Measurements from ENCODE around the gene FAT1. TPM values are rescaled to one million over a fixed set of nuclear protein-coding genes. Genes with fewer than 3 reads are reported as not detected.
A peak's percentile ranks its signal among the peaks of the same experiment; 100 is the strongest.

The FAT1 gene
- total and polyA plus RNA-seq, 9 of the 15 experiments (the other 6 are each of a cell fraction or from before 2014, with no cell fraction given) = 6.0 to 38.4 (median 21.4) TPM

DNA sequence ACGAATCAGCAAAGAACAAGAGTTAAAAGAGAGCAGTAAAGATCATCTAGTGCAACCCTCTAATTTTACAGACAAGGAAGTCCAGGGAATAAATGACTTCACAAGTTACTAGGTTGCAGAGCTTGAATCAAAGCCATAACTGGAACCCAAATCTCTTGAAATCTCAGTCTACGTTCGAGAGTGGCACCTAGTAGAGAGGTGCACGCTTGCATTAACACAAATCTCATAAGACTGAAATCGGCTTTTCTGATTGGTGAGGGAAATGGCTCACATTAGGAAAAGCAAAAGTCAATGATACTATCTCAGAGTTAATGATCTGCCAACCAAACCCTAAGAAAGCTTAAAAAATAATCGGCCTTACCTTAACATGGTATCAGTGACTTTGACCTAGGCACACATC is 43.0 kb downstream of the FAT1 start:
- Histone ChIP-seq H4K20me1 (replicated peaks; ENCODE audit: control insufficient read depth, insufficient read depth, low read length) (no peaks in the 10 kb centered on the region), H3K9ac (ENCODE audit: insufficient read depth in 1 of 2, low read depth in 2 of 2, low read length in 2 of 2) (no peak overlapping the region), H3K79me2 (ENCODE audit: control insufficient read depth, insufficient read depth, low read length) (no peaks in the 10 kb centered on the region), H3K27me3 (ENCODE audit: control insufficient read depth in 2 of 2, insufficient read depth in 2 of 2, low read length in 2 of 2) (0 out of 5 replicates have a peak, but pooled peaks cover 0 to 3% of the 10 kb centered on the region in 2 experiments), H3K36me3 (ENCODE audit: control insufficient read depth, insufficient read depth, low read length) (no peaks in the 10 kb centered on the region), H2AFZ (ENCODE audit: low read depth, low read length) (no peak overlapping the region), H3K9me3 (replicated peaks; ENCODE audit: control insufficient read depth, insufficient read depth, low read depth, low read length) (no peaks in the 10 kb centered on the region), H3K4me1 (replicated peaks in 1 of 2; ENCODE audit: control insufficient read depth in 2 of 2, insufficient read depth in 2 of 2, low read length in 2 of 2) (no peaks in the 10 kb centered on the region), H3K4me3 (no peak overlapping the region), H3K4me2 (ENCODE audit: insufficient read depth, low read length) (no peak overlapping the region), H3K9me1 (ENCODE audit: control insufficient read depth, insufficient read depth, low read length) (no peaks in the 10 kb centered on the region), H3K27ac (ENCODE audit: extremely low read depth, low read depth, low read length) (no peak overlapping the region)
- ChIA-PET CTCF (ENCODE audit: low intra/inter-chr PET ratio) (no interaction called here), POLR2A (no interaction called here)
- 24% methylated on average over 6 of the region's 6 CpGs for WGBS (ENCODE audit: insufficient coverage, low coverage, missing lambda C conversion rate)
- in situ Hi-C loops (cut with MboI) = no loop called here
- DNase-seq (ENCODE audit: extremely low read depth in 1 of 4, low spot score in 3 of 4) = no peak
- BruUV-seq (replicated peaks) = no TSS peak
- intact Hi-C loops (cut with micrococcal nuclease) = no loop called here
- FAIRE-seq = peak; percentile 46
- no peak for ATAC-seq
- no peak for TF ChIP-seq XRCC5 (IDR thresholded peaks at IDR 0.05; ENCODE audit: low read depth, low read length)
- no peak for TF ChIP-seq KAT7 (CRISPR knock-in tag; IDR thresholded peaks at IDR 0.05; ENCODE audit: borderline replicate concordance)
- no peak for TF ChIP-seq HMBOX1 (IDR thresholded peaks at IDR 0.05)
- TF ChIP-seq FOSL1 (tag; conservative IDR thresholded peaks at IDR 0.05) = no peak
- TF ChIP-seq ZSCAN29 (IDR thresholded peaks at IDR 0.05) = no peak
- no peak for TF ChIP-seq AFF4 (CRISPR knock-in tag; IDR thresholded peaks at IDR 0.05)
- TF ChIP-seq KAT2B (IDR thresholded peaks at IDR 0.05; ENCODE audit: low read depth, low read length) = no peak
- no peak for TF ChIP-seq KDM2B (CRISPR knock-in tag; IDR thresholded peaks at IDR 0.05)
- TF ChIP-seq ZNF133 (CRISPR knock-in tag; IDR thresholded peaks at IDR 0.05) = no peak
- TF ChIP-seq TSHZ1 (CRISPR knock-in tag; IDR thresholded peaks at IDR 0.05) = no peak
- TF ChIP-seq, protein P1, sequence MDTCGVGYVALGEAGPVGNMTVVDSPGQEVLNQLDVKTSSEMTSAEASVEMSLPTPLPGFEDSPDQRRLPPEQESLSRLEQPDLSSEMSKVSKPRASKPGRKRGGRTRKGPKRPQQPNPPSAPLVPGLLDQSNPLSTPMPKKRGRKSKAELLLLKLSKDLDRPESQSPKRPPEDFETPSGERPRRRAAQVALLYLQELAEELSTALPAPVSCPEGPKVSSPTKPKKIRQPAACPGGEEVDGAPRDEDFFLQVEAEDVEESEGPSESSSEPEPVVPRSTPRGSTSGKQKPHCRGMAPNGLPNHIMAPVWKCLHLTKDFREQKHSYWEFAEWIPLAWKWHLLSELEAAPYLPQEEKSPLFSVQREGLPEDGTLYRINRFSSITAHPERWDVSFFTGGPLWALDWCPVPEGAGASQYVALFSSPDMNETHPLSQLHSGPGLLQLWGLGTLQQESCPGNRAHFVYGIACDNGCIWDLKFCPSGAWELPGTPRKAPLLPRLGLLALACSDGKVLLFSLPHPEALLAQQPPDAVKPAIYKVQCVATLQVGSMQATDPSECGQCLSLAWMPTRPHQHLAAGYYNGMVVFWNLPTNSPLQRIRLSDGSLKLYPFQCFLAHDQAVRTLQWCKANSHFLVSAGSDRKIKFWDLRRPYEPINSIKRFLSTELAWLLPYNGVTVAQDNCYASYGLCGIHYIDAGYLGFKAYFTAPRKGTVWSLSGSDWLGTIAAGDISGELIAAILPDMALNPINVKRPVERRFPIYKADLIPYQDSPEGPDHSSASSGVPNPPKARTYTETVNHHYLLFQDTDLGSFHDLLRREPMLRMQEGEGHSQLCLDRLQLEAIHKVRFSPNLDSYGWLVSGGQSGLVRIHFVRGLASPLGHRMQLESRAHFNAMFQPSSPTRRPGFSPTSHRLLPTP (IDR thresholded peaks at IDR 0.05; ENCODE audit: borderline replicate concordance, extremely low read depth, insufficient read length) = no peak
